Osteocyte (in vitro differentiated cells): ENCODE results near the gene IFNB1. TPM values are rescaled to one million over a fixed set of nuclear protein-coding genes. Genes with fewer than 3 reads are reported as not detected.

Source experiments
- DNase-seq: peaks from one replicate; pipeline ENCODE4 v3.0.0; 2021; ENCODE audit warnings: mixed read lengths; ENCODE audit not compliant: unreplicated experiment; ENCODE audit errors: extremely low spot score
- H3K27ac Mint-ChIP-seq: one replicate; pipeline ENCODE4 v1.8.0; 2021; ENCODE audit warnings: mild to moderate bottlenecking, mixed read lengths; ENCODE audit not compliant: unreplicated experiment
- H3K27me3 Mint-ChIP-seq: one replicate; pipeline ENCODE4 v1.8.0; 2021; ENCODE audit warnings: mixed read lengths; ENCODE audit not compliant: unreplicated experiment
- H3K36me3 Mint-ChIP-seq: one replicate; pipeline ENCODE4 v1.8.0; 2021; ENCODE audit warnings: mixed read lengths; ENCODE audit not compliant: unreplicated experiment
- H3K4me1 Mint-ChIP-seq: one replicate; pipeline ENCODE4 v1.8.0; 2021; ENCODE audit warnings: mixed read lengths; ENCODE audit not compliant: unreplicated experiment
- H3K4me3 Mint-ChIP-seq: one replicate; pipeline ENCODE4 v1.8.0; 2021; ENCODE audit warnings: mild to moderate bottlenecking, moderate library complexity, mixed read lengths; ENCODE audit not compliant: unreplicated experiment
- H3K9me3 Mint-ChIP-seq: one replicate; pipeline ENCODE4 v1.8.0; 2021; ENCODE audit warnings: mixed read lengths; ENCODE audit not compliant: unreplicated experiment
- CTCF ChIP-seq: fragments of 200-600 bp; sonication (generic); IDR thresholded peaks from 2 replicates; pipeline ENCODE4 v1.5.0; 2021; ENCODE audit warnings: antibody characterized with exemption, mild to moderate bottlenecking, moderate library complexity
- total RNA-seq: library from RNA; stranded (reverse); gene quantifications from 2 replicates; pipeline ENCODE4 v1.2.1, GENCODE V29; 2021

Gene IFNB1
- total RNA-seq, 1 donor from 2014 or later, result not detected

- Mint-ChIP-seq H3K4me3 (no peak overlapping the region), H3K27ac (no peak overlapping the region), H3K4me1 (no peaks in the 10 kb centered on the region), H3K9me3 (no peaks in the 10 kb centered on the region), H3K27me3 (no peaks in the 10 kb centered on the region), H3K36me3 (no peaks in the 10 kb centered on the region)
- no peak for TF ChIP-seq CTCF
- DNase-seq, result no peak
Observed at GRCh38 chr9:21039302-21039701, 38.4 kb downstream of the IFNB1 start.

- H3K4me1 Mint-ChIP-seq, result peaks cover 2% of the 10 kb centered on the region
- H3K4me3 Mint-ChIP-seq, result no peak overlapping the region
- TF ChIP-seq CTCF, result no peak
- H3K27ac Mint-ChIP-seq, result no peak overlapping the region
- DNase-seq, result no peak
- H3K9me3 Mint-ChIP-seq, result no peaks in the 10 kb centered on the region
- no peaks in the 10 kb centered on the region for H3K27me3 Mint-ChIP-seq
- H3K36me3 Mint-ChIP-seq, result peaks cover 2% of the 10 kb centered on the region
Observed at GRCh38 chr9:21037278-21037677, 40.5 kb downstream of the IFNB1 start.

- Mint-ChIP-seq H3K4me1 (peaks cover 16% of the 10 kb centered on the region), H3K36me3 (peaks cover 2% of the 10 kb centered on the region), H3K4me3 (peak overlapping the region; percentile 56), H3K27me3 (no peaks in the 10 kb centered on the region), H3K9me3 (no peaks in the 10 kb centered on the region), H3K27ac (no peak overlapping the region)
- no peak for DNase-seq
- no peak for TF ChIP-seq CTCF
Observed at GRCh38 chr9:21031808-21032183, 45.9 kb downstream of the IFNB1 start.

GRCh38 chr9:21031091-21031807 lies 46.5 kb downstream of the IFNB1 start, which contains the start of gene HACD4:
Gene HACD4 (minus strand): TSS chr9:21031640. CDS start chr9:21031590, 50 bp downstream.
- H3K36me3 Mint-ChIP-seq, result peaks cover 2% of the 10 kb centered on the region
- no peaks in the 10 kb centered on the region for H3K9me3 Mint-ChIP-seq
- DNase-seq, result no peak
- TF ChIP-seq CTCF, result no peak
- peak within 1 kb of the TSS; percentile 56 for H3K4me3 Mint-ChIP-seq
- H3K27me3 Mint-ChIP-seq, result no peaks in the 10 kb centered on the region
- peaks cover 22% of the 10 kb centered on the region for H3K4me1 Mint-ChIP-seq
- no peak within 1 kb of the TSS for H3K27ac Mint-ChIP-seq

- no peak for DNase-seq
Observed at GRCh38 chr9:21030389-21031035, 47.2 kb downstream of the IFNB1 start.

More at GRCh38 chr9:21030389-21031035, 47.2 kb downstream of the IFNB1 start:
- no peak for TF ChIP-seq CTCF
- Mint-ChIP-seq H3K4me3 (no peak overlapping the region), H3K9me3 (no peaks in the 10 kb centered on the region), H3K4me1 (peaks cover 22% of the 10 kb centered on the region), H3K27me3 (no peaks in the 10 kb centered on the region), H3K27ac (no peak overlapping the region), H3K36me3 (peaks cover 2% of the 10 kb centered on the region)
